CD4-positive, CD25-positive, alpha-beta regulatory T cell (primary cell): Measurements from ENCODE around the gene AEN. TPM values are rescaled to one million over a fixed set of nuclear protein-coding genes. Genes with fewer than 3 reads are reported as not detected.

Source experiments
- ATAC-seq, 2 donors: fragments of 150-1000 bp; cut with Tn5 transposase; one replicate each; pipeline ENCODE4 v1.10.0; 2021; ENCODE audit warnings: low read depth in 2 of 2, moderate number of reproducible peaks in 2 of 2, moderate library complexity in 1 of 2
- DNase-seq, 3 donors: peaks; one replicate each; pipeline versions ENCODE4 v3.0.0 to v3.0.0-alpha.2; 2012 to 2022; ENCODE audit warnings: mixed read lengths in 1 of 3
- H3K27ac ChIP-seq: one replicate; pipeline ENCODE4 v1.7.0; 2013; ENCODE audit warnings: mild to moderate bottlenecking, low read length; ENCODE audit not compliant: insufficient read depth, poor library complexity, severe bottlenecking
- H3K27me3 ChIP-seq: one replicate; pipeline ENCODE4 v1.7.0; 2013; ENCODE audit warnings: low read length; ENCODE audit not compliant: control insufficient read depth, insufficient read depth
- H3K36me3 ChIP-seq: one replicate; pipeline ENCODE4 v1.7.0; 2013; ENCODE audit warnings: mild to moderate bottlenecking, low read length, moderate library complexity; ENCODE audit not compliant: control insufficient read depth, insufficient read depth
- H3K4me1 ChIP-seq: 2 replicates; pipeline ENCODE4 v1.7.0; 2013; ENCODE audit warnings: mild to moderate bottlenecking, low read length; ENCODE audit not compliant: insufficient read depth, control insufficient read depth, poor library complexity, severe bottlenecking
- H3K4me3 ChIP-seq: one replicate; pipeline ENCODE4 v1.7.0; 2013; ENCODE audit warnings: low read depth, mild to moderate bottlenecking, low read length, moderate library complexity
- H3K9me3 ChIP-seq, 2 experiments: 1 replicate in 1 of 2; 2 replicates in 1 of 2; pipeline ENCODE4 v1.7.0; 2013; ENCODE audit warnings: low read length in 2 of 2, mild to moderate bottlenecking in 1 of 2, moderate library complexity in 1 of 2; ENCODE audit not compliant: control insufficient read depth in 2 of 2
- H3K27ac Mint-ChIP-seq, 3 donors: one replicate each; pipeline ENCODE4 v1.8.0; 2020 to 2022; ENCODE audit warnings: mild to moderate bottlenecking in 3 of 3, mixed read lengths in 3 of 3, moderate library complexity in 2 of 3
- H3K27me3 Mint-ChIP-seq: one replicate; pipeline ENCODE4 v1.8.0; 2022; ENCODE audit warnings: mild to moderate bottlenecking, mixed read lengths
- H3K36me3 Mint-ChIP-seq: one replicate; pipeline ENCODE4 v1.8.0; 2020; ENCODE audit warnings: mixed read lengths
- H3K4me1 Mint-ChIP-seq, 4 donors: one replicate each; pipeline ENCODE4 v1.8.0; 2020 to 2022; ENCODE audit warnings: mixed read lengths in 4 of 4, mild to moderate bottlenecking in 1 of 4
- H3K4me3 Mint-ChIP-seq, 4 donors: one replicate each; pipeline ENCODE4 v1.8.0; 2020 to 2022; ENCODE audit warnings: mild to moderate bottlenecking in 4 of 4, mixed read lengths in 4 of 4, moderate library complexity in 3 of 4
- H3K9me3 Mint-ChIP-seq, 7 donors: one replicate each; pipeline ENCODE4 v1.8.0; 2020 to 2022; ENCODE audit warnings: mixed read lengths in 7 of 7, mild to moderate bottlenecking in 3 of 7, moderate library complexity in 2 of 7
- polyA plus RNA-seq, 4 donors: library from polyadenylated mRNA; unstranded; fragments of 300-500 nt; fragmentation: Illumina TruSeq; gene quantifications; one replicate each; pipeline ENCODE4 v1.2.3, GENCODE V29; 2021
- total RNA-seq: library from RNA; stranded (reverse); gene quantifications from one replicate; pipeline ENCODE4 v1.2.3, GENCODE V29; 2022

The AEN gene
- total and polyA plus RNA-seq, 5 donors from 2014 or later: 28.7 to 52.4 (median 36.1) TPM

- peaks cover 34% of the 10 kb centered on the region for H3K27me3 Mint-ChIP-seq
- no peaks in the 10 kb centered on the region for H3K36me3 ChIP-seq
- H3K4me1 ChIP-seq: no peaks in the 10 kb centered on the region
- peaks cover 0 to 3% (median 0%) of the 10 kb centered on the region in 7 donors for H3K9me3 Mint-ChIP-seq
- H3K4me3 ChIP-seq: no peak overlapping the region
- H3K36me3 Mint-ChIP-seq: no peaks in the 10 kb centered on the region
- ATAC-seq: no peak
- no peak overlapping the region for H3K27ac Mint-ChIP-seq
- no peak for DNase-seq
- H3K27me3 ChIP-seq: peaks cover 3% of the 10 kb centered on the region
- peaks cover 0 to 3% of the 10 kb centered on the region in 2 experiments for H3K9me3 ChIP-seq
- no peak overlapping the region for H3K27ac ChIP-seq
- no peak overlapping the region for H3K4me3 Mint-ChIP-seq
- no peaks in the 10 kb centered on the region for H3K4me1 Mint-ChIP-seq
These were observed 30.4 kb upstream of the AEN start for GRCh38 chr15:88590759-88591158.

GRCh38 chr15:88591384-88591783 lies 29.8 kb upstream of the AEN start:
- ATAC-seq: no peak
- H3K4me1 ChIP-seq: no peaks in the 10 kb centered on the region
- no peaks in the 10 kb centered on the region for H3K4me1 Mint-ChIP-seq

GRCh38 chr15:88603885-88604284 lies 17.3 kb upstream of the AEN start:
- Mint-ChIP-seq H3K36me3 (no peaks in the 10 kb centered on the region), H3K27ac (peak overlapping the region in 1 of 3 donors; percentile 10), H3K4me1 (peaks cover 0 to 24% (median 5%) of the 10 kb centered on the region in 4 donors), H3K4me3 (peak overlapping the region in 3 of 4 donors; percentile 30 to 71 (median 44)), H3K9me3 (peaks cover 0 to 3% (median 0%) of the 10 kb centered on the region in 7 donors), H3K27me3 (peaks cover 86% of the 10 kb centered on the region)
- Histone ChIP-seq H3K27me3 (peaks cover 44% of the 10 kb centered on the region), H3K27ac (no peak overlapping the region), H3K4me3 (no peak overlapping the region), H3K9me3 (no peaks in the 10 kb centered on the region), H3K36me3 (no peaks in the 10 kb centered on the region), H3K4me1 (peaks cover 17% of the 10 kb centered on the region)
- ATAC-seq (no peak), DNase-seq (no peak)

More at GRCh38 chr15:88591384-88591783, 29.8 kb upstream of the AEN start:
- Mint-ChIP-seq H3K9me3 (peaks cover 0 to 3% (median 0%) of the 10 kb centered on the region in 7 donors), H3K27me3 (peaks cover 30% of the 10 kb centered on the region), H3K36me3 (no peaks in the 10 kb centered on the region), H3K4me3 (no peak overlapping the region), H3K27ac (no peak overlapping the region)
- H3K9me3 ChIP-seq: peaks cover 0 to 3% of the 10 kb centered on the region in 2 experiments
- DNase-seq: no peak
- H3K36me3 ChIP-seq: no peaks in the 10 kb centered on the region
- H3K27me3 ChIP-seq: peaks cover 3% of the 10 kb centered on the region
- no peak overlapping the region for H3K4me3 ChIP-seq
- H3K27ac ChIP-seq: no peak overlapping the region

DNA sequence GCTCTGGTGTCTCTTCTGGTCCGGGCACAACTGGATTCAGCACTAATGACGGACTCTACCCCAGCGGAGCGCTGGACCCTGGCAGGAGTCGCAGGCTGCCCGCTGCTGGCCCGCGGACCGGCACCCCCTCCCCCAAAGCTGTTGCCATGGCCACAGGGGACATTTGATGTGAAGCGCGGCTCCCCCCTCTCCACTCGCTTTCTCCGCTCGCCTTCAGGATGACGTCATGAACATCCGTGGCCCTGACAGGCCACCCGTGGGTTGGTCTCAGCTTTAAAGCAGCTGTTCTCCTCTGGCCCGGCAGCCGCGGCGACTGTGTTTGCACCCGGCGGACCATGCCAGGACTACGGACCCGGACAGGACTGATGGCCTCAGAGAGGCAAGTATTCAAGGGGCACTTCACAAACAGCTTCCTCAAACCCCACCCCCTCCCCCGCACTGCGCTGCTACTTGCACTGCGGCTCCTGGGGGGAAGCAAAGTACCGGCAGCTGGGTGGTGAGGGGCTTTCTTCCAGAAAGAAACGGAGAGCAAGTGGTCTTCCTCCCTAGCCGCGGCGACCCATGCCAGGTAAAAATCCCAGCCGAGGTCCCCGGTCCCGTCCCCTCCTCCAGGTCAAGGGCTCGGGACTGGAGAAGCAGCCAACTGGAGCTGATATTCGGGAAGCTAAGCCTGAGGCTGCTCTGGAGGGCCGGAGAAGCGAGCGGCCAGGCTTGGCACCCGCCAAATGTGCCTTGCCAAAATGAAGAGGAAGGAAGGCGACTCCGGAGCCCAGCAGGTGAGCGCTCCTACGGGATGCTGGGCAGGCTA lies 16.6 kb upstream of the AEN start:
- Mint-ChIP-seq H3K4me3 (peak overlapping the region in 2 of 4 donors; percentile 67 to 71), H3K36me3 (no peaks in the 10 kb centered on the region), H3K27ac (peak overlapping the region in 1 of 3 donors; percentile 43), H3K27me3 (peaks cover 89% of the 10 kb centered on the region), H3K9me3 (peaks cover 0 to 3% (median 0%) of the 10 kb centered on the region in 7 donors), H3K4me1 (peaks cover 0 to 24% (median 5%) of the 10 kb centered on the region in 4 donors)
- Histone ChIP-seq H3K4me3 (no peak overlapping the region), H3K27ac (no peak overlapping the region), H3K4me1 (peaks cover 17% of the 10 kb centered on the region), H3K36me3 (no peaks in the 10 kb centered on the region), H3K9me3 (no peaks in the 10 kb centered on the region), H3K27me3 (peaks cover 50% of the 10 kb centered on the region)
- peak in 1 of 2 donors; percentile 42 for ATAC-seq
- no peak for DNase-seq

DNA sequence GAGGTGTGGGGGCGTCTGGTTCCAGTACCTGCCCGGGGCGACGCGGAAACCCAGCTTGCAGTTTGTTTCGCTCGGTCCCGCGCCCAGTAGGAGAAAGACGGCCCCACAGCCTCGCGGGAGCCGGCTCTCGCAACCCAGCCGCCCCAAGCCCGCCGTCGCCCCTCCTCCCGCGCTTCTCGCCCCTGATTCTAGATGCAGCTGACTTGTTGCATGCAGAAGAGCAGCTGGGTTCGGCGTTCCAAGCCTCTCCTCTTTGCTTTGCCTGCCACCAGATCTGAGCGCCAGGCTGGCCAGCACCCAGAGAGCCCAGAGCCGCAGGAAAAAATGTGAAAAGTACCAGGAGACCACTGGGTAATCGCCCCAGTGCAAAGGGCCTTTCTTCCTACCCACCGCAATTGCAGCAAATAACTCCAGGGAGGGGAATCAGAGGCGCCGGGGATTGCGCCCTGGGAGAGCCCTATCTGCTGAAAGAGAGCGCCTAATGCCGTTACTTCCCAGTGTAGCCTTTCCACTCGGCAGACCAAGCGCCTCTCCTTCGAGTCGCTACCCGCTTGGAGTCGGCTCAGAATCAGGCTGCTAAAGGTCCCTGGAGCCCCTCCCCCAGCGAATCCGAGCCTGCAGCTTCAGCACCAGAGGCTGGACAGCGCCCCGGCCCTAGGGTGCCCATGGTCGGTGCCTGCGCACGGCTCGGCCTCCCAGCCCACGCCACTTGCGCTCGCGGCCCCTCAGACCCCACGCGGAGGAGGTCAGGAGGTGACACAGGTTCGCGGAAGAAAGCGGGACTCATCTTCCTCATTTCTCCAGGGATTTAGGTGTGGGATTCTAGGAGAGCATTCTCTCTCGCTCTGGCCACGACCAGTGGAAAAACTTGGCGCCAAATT lies 15.7 kb upstream of the AEN start:
- H3K9me3 Mint-ChIP-seq: peaks cover 0 to 3% (median 0%) of the 10 kb centered on the region in 7 donors
- Histone ChIP-seq H3K4me1 (peaks cover 17% of the 10 kb centered on the region), H3K4me3 (no peak overlapping the region), H3K36me3 (no peaks in the 10 kb centered on the region), H3K9me3 (no peaks in the 10 kb centered on the region), H3K27me3 (peaks cover 54% of the 10 kb centered on the region), H3K27ac (no peak overlapping the region)
- peaks cover 0 to 26% (median 5%) of the 10 kb centered on the region in 4 donors for H3K4me1 Mint-ChIP-seq
- DNase-seq (peak in 2 of 3 donors; percentile 27 to 51), ATAC-seq (peak in 1 of 2 donors; percentile 43)
- H3K36me3 Mint-ChIP-seq: no peaks in the 10 kb centered on the region
- no peak overlapping the region for H3K27ac Mint-ChIP-seq
- H3K4me3 Mint-ChIP-seq: peak overlapping the region in 2 of 4 donors; percentile 15 to 71
- peaks cover 92% of the 10 kb centered on the region for H3K27me3 Mint-ChIP-seq

DNA sequence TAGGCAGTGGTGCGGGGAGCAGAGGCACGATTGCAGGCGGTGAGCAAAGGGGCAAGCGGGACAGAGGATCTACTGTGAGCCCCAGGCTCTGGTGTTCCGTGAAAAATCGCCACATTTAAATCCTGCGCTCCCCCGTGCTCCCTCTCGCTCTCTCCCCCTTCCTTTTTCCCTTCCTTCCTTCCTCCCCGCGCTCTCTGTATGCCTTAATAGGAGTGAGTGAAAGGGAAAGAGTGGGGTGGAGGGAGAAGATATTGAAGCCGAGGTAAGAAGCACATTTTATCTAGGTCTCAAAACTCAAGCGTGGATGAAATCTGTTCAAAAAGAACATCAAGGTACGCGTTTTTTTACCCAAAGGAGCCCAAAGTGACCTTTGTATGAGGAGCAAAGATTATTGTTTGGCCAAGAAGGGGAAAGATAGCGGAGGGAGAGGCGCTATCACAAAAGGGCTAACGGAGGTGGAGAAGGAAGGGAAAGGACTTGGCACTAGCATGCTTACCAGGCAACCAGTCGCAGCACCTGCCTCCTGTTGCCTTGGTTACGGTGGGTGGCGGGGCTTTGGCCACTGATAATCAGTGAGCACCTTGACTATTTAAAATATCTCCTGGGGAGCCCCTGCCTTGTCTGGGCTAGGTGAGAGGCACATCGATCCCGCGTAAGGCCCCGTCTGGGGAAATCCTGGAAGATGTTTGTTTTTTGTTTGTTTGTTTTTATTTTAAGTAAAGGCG lies 14.9 kb upstream of the AEN start:
- Histone ChIP-seq H3K9me3 (no peaks in the 10 kb centered on the region), H3K36me3 (no peaks in the 10 kb centered on the region), H3K27ac (no peak overlapping the region), H3K4me3 (no peak overlapping the region), H3K4me1 (peaks cover 17% of the 10 kb centered on the region), H3K27me3 (peaks cover 56% of the 10 kb centered on the region)
- H3K4me1 Mint-ChIP-seq: peaks cover 0 to 32% (median 6%) of the 10 kb centered on the region in 4 donors
- no peak overlapping the region for H3K27ac Mint-ChIP-seq
- peaks cover 0 to 3% (median 0%) of the 10 kb centered on the region in 7 donors for H3K9me3 Mint-ChIP-seq
- ATAC-seq (no peak), DNase-seq (no peak)
- H3K36me3 Mint-ChIP-seq: no peaks in the 10 kb centered on the region
- H3K27me3 Mint-ChIP-seq: peaks cover 94% of the 10 kb centered on the region
- peak overlapping the region in 1 of 4 donors; percentile 71 for H3K4me3 Mint-ChIP-seq

GRCh38 chr15:88607951-88608350 lies 13.2 kb upstream of the AEN start:
- Histone ChIP-seq H3K27ac (no peak overlapping the region), H3K27me3 (peaks cover 53% of the 10 kb centered on the region), H3K4me3 (no peak overlapping the region), H3K36me3 (no peaks in the 10 kb centered on the region), H3K4me1 (peaks cover 17% of the 10 kb centered on the region), H3K9me3 (no peaks in the 10 kb centered on the region)
- no peak for DNase-seq
- H3K9me3 Mint-ChIP-seq: peaks cover 0 to 3% (median 0%) of the 10 kb centered on the region in 7 donors
- peak overlapping the region in 1 of 4 donors; percentile 38 for H3K4me3 Mint-ChIP-seq
- H3K27me3 Mint-ChIP-seq: peaks cover 89% of the 10 kb centered on the region
- H3K27ac Mint-ChIP-seq: peak overlapping the region in 1 of 3 donors; percentile 14
- peaks cover 0 to 32% (median 3%) of the 10 kb centered on the region in 4 donors for H3K4me1 Mint-ChIP-seq
- H3K36me3 Mint-ChIP-seq: no peaks in the 10 kb centered on the region
- no peak for ATAC-seq
